DMS 273 (cell line): Measurements from ENCODE around the gene PLCB1.

Experiments used
- DNase-seq: peaks from one replicate; lab custom pipeline; 2025; ENCODE audit not compliant: unreplicated experiment; lab: John Stamatoyannopoulos, UW

The PLCB1 gene

DNA sequence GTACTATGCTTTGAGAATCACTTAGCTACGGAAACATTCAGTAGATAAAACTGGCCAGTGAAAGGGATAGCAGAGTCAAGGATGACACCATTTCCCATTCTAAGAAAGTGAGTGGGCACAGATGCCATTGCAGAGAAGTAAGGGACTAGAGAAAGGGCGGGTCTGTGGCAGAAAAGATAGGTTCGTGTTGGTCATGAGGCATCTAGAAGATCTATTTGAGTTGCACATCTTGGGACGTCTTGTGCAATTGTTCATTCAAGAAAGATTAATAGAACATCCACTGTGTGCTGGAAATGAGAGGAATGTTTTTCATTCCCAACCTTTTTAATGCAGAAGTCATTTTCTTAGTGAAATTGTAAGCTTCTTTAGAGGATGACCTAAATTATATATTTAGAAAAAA lies 161.7 kb downstream of the PLCB1 start:
- DNase-seq = no peak

DNA sequence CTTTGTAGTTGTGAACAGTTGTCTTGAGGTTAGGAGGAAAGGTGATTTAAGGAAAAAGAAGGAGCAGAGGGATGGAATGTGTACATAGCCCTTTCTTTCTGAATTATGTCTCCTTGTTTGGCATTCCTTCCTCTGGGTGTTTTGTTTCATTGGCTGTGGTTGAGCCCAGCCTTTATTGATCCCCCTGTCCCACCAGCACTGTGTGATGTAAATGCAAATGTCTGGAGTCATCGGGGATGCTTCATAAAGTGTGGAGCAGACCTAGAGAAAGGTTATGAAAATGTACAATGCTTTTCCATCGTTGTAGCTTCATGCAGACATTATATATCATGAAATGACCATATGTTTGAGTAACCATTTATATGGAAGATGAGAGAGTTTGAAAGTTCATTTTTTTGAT lies 164.5 kb downstream of the PLCB1 start:
- DNase-seq = no peak

DNA sequence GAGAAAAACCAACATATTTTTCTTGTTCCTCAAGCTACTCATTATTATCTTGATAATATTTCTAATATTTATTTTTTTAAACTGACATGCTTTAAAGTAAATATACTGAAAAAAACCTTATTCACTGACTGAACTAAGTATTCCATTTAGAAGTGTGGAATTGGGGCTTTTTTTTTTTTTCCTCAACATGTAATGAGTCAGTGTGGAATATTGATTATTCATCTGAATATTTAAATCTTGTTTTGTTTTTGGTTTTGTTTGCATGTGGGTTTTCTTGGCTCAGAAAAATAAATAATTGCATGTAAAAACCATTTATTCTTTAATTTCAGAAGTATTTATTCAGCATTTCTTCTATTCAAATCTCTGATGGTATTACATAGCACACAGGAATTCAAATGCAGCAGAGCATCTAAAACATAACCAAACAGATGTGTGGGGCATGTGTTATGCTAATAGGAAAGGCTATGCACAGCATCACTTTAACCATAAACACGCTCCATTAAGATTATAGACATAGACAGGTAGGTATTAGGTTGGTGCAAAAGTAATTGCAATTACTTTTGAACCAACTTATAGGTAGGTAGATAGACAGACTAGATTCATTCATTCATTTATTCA lies 166.5 kb downstream of the PLCB1 start:
- peak; percentile 39 for DNase-seq

DNA sequence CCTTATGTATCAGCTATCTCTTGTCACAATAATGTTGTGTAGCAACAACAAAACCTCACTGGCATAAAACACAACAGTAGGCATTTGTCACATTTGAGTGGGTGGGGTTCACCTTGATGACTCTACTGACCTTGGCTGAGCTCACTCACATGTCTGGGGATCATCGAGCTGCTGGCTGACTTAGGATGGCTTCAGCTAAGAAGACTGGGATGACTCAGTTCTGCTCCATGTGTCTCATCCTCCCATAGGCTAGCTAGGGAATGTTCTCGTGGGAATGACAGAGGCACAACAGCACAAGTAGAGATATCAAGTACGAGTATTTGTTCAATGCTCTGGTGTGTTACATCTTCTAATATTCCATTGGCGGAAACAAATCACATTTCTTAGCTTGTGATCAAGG lies 167.9 kb downstream of the PLCB1 start:
- no peak for DNase-seq

DNA sequence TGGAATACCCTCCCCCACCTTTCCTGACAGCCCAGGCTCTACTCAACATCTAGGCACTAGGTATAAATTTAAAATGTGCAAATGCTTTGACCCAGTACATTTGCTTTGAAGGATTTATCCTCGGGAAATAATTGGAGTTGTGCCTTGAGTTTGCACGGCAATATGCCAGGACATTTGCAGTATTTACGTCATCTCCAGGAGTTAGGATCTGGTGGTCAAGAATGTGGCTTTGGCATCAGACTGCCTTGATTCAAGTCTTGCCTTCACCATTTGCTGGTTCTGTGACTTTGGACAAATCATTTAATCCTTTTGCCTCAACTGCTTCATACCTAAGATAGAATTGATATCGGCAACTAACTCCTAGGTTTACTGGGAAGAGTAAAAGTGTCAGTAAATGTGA lies 169.6 kb downstream of the PLCB1 start:
- peak; percentile 15 for DNase-seq

DNA sequence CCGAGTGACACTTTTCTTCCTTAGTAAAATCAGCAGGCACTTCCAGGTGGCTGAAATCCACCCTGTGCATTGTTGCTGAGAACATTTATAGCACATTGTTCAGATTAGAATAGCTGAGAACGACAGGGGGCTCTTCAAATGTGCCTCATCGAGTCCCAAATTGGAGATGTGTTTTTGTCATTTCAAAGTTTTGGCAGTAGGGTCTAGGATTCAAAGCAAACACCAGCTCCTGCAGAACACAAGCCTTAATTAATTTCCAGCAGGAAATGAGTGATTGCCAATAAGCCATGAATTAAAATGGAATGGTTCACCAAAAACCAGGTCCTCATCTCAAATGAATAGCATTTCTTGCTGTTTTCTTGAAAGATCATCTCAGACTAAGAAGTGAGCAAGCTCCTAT lies 171.6 kb downstream of the PLCB1 start:
- DNase-seq = no peak

DNA sequence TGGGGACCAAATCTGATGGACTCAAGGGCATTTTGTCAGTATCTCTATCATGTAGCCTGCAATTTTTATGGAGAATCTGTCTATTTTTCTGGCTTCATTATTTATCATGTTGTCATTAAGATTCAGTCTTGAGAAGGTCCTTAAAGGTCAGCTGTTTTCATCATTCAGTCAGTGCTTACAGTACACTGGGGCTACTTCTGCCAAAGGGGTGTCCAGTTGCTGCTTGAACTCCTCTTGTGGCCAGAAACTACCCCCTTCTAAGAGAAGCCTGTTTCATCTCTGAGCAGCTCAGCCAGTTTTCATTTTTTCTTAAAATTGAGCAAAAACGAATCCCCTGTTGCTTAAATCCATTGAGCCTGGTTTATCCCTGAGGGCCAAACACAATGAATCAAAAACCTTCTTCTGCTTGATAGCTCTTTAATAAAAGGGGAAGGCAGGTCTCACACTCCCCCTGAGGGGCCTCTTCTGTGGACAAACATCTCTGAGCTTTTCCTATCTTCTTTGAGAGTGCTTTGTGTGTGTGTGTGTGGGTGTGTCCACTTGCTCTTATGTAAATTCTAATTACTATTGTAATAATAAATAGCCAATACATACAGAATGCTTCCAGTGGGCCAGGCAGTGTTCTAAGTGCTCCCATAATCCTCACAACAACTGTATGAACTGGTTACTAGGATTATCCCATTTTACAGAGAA lies 172.2 kb downstream of the PLCB1 start:
- DNase-seq = no peak

DNA sequence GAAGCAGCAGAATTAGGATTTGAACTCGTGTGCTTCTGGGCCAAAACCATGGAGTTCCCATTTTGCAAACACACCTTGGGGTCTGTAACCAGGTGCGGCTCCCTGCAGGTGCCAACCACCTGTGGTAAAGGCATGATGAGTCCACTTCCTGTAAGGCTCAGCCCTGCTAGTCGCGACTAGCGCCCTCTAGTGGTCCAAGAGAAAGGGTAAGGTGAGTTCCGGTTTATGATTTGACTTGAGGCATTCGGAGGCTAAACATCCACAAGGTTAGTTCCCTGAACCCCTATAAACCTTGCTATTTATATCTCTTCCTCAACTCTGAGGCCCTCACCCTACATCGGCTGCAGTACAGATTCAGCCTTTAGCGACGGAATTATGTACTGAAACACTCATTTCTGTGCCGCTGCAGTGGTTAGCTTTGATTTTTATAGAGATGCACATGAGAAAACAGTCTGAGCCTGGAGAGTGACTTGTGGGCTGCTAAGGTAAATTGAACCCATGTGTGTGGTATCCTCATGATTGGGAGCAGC lies 173.4 kb downstream of the PLCB1 start:
- DNase-seq = peak; percentile 85

DNA sequence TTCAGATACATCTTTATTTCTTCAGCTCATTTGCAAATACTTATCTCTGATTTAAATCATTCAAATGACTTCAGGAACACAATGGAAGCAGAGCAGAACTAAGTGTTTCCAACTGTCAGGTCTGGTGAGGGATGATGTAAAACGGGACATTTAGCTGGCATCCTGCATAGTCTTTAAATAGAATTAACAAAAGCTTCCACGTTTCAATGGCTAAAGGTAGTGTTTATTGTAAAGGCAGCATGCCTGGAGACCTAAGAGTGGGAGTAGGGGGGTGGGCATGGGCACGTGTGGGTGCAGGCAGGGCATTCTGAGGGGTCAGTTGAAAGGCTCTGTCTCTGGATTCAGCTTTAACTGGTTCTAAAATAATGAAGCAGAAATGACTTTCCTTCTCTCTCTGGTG lies 174.9 kb downstream of the PLCB1 start:
- DNase-seq = no peak

DNA sequence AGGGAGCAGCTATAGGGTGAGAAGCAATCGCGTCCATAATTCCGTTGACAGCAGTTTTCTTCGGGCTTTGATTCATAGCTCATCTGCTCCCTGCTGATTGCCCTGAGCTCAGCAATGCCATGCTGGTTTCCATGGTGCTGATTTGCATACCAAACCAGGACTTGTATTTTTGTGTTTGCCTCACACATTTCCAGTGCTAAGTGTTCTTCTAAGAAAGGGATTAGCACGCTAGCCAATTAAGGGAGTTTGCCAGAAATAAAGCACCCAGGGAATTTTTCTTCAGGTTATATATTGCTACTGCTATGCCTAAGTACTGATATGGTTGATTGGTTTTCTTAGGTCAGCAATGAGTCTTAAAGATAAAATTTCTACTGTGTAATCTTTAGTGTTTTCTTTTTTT lies 177.6 kb downstream of the PLCB1 start:
- DNase-seq = peak; percentile 68

DNA sequence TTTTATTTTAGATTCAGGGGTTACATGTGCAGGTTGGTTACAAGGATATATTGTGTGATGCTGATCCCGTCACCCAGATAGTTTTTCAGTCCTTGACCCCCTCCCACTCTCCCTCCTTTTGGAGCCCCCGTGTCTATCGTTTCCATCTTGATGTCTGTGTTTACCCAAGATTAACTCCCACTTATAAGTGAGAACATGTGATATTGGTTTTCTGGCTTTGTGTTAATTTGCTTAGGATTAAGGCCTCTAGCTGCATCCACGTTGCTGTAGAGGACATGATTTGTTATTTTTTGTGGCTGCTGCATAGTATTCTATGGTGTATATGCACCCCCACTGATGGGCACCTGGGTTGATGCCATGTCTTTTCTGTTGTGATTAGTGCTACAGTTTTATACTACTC lies 178.6 kb downstream of the PLCB1 start:
- DNase-seq = no peak

DNA sequence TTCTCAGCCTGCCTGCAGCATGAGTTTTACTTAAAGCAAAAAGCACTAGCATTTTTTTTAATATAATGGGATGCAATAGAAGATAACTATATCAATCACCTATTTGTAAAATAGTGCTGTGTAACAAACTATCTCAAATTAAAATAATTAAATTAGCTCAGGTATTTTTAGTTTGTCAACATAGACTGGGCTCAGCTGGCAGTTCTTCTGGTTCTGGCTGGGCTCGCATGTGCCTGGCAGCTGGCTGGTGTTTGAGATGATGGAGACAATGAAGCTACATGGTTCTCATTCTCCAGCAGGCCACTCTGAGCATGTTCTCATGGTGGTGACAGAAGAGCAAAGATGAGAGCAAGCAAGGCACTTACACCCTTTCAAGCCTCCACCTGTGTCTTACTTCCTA lies 181.0 kb downstream of the PLCB1 start:
- no peak for DNase-seq

DNA sequence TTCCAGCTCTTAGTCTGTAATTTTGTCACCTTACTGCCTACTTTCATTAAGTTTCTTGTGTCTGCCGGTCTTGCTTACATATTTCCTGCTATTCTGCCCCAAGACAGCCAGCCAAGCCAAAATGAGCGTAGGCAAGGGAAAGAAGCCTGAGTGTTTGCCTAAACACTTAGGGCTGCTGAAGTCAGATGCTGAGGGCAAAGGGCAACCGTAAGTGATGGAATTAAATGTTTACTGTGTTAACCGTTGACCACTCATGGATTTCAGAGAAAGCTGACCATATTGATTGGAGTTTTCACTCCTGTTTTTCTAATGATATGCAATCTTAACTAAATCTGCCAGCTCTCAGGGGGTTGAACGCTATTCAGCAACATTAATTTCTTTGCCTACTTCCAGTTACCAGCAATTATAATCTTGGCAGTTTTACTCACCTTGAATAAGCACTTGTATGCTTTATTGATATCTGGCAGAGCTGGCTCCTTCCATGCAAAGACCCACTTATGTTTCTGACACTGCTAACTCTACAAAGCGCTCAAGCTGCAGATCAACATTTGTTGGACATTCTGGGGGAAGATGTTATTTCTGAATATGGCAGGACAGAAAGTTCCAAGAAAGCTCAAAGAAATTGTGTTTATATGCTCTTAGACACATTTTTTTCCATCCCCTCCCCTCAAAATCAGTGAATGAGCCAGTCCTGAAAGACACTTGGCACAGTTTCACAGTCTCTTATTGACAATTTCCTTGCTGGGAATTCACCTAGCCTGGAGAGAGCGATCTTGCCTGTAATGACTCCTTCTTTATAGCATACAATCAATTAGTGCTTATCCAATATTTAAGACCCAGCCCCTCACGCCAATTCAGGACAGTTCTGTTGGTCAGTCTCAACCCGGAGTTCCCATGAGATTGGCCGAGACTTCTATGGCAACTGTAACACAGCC lies 183.8 kb downstream of the PLCB1 start:
- DNase-seq = no peak

DNA sequence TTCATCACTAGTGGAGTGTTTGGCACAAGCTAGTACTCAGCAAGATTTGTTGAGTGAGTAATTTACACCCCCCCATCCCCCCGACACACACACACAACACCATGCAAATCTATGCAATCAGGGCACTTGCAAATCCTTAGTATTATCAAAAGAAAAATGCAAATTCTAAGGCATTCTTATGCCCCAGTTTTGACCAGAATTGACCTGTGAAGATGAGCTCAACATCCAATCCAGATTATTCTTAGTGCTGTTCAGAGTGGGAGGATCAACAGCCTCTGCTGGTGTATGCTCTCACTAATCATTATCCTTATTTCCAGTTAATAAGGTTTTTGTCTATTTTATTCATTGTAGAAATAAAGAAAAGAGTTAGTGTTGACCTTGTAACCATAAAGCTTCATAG lies 185.4 kb downstream of the PLCB1 start:
- DNase-seq = no peak

DNA sequence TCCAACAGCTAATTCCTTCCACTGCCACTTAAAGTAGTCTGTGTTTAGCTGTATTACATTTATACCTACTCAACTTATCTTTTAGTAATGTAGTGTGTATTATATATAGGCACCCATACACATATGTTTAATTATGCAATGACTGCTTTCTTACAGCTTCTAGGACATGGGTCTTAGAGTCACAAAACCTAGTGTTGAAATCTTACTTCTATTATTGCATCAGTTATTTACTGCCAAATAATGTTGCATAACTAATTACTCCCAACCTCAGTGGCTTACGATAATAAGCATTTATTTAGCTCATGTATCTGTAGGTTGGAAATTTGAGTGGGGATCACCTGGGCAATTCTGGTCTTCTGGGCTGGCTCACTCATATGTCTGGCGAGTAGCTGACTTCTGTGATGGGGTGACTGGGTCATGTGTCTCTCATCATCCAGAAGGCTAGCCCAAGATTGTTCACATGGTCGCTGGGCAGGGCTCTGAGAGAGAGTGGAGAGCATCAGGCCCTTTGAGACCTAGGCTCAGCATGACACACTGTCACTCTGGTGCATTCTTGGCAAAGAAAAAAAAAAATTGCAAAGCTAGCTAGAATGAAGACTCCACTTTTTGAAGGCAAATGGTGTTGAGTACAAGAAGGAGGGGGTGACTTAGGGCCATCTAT lies 187.0 kb downstream of the PLCB1 start:
- DNase-seq = no peak

DNA sequence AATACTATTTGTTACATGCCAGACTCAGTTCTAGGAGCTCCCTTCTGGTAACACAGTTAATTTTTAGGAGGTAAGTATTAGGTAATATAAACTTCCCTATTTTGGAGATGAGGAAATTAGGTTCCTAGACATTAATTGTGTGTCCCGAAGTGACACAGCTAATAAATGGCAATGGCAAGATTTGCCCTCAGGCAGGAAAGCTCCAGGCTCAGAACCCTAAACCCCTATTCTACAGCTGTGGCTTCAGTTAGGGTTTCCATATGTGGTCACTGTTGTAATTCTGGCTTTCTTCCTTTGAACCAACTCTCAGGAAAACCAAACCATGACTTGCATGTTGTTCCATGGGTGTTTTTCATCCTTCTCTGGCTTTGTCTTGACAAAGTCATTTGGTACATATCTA lies 188.2 kb downstream of the PLCB1 start:
- no peak for DNase-seq

DNA sequence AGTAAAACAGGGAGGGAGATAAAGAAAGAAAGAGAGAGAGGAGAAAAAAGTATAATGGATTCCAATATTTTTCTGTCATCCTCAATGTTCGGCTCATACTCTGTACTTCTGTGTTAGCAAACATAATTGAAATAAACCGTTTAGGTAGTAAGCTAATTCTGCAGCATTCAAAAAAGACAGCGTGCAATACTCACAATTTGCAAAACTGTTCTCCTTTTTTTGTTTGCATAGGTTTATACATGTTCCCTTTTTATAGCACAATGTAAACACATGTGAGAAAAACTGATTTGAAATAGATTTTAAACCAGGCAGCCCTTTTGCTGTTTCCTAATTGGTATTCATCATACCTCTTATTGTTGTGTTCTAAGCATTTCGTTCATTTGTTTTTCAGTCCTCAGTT lies 188.9 kb downstream of the PLCB1 start:
- no peak for DNase-seq

DNA sequence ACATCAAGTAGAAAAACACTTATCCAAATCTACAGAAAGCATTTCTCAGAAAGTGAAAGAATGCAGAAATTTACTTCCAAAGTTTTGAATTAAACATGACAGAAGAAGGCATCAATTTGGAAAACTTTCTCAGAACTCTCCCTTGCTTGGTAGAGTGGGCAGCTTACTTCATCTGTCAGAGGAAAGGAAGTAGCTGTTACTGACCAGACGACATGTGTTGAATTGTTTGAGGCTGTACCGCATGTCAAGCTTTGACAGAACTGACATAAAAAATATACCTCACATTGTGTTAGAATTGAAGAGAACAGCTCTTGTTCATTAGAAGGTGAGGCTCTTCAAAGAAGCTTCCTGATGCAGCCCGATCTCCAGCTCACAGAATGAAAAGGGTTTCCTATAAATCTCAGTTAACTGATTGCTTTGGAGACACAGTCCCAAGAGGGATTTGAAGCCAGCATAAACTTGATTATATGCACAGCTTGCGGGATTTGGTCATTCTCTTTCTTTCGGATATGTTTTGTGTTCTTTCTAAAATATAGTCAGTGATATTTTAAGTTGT lies 190.7 kb downstream of the PLCB1 start:
- DNase-seq = no peak

DNA sequence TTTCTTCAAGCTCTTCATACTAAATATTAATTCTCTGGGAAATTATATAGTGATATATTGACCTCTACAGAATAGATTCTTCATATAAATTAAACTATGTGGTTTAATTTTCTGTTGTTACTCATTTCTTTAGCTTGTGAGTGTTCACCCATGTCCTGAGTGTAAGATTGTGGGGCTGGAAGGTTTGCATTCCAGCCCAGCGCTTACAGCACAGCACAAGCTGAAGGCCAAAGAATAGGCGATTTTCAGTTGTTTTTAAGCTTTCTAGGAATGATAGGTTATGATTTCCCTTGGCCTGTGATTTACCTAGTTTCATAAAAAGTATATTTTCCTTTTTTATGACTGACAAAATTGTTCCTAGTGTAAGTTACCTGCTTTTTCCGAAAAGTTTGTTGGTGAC lies 194.1 kb downstream of the PLCB1 start:
- DNase-seq = no peak

DNA sequence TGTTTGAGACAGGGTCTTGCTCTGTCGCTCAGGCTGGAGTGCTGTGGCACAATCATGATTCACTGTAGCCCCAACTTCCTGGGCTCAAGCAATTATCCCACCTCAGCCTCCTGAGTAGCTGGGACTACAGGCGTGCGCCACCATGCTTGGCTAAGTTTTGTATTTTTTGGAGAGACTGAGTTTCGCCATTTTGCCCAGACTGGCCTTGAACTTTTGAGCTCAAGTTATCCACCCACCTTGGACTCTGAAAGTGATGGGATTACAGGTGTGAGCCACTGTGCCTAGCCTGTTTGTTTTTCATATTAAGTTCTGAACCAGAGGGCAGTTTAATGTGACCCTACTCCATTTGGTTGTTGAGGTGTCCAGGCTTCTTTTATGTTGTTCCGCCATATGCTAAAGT lies 194.8 kb downstream of the PLCB1 start:
- no peak for DNase-seq

DNA sequence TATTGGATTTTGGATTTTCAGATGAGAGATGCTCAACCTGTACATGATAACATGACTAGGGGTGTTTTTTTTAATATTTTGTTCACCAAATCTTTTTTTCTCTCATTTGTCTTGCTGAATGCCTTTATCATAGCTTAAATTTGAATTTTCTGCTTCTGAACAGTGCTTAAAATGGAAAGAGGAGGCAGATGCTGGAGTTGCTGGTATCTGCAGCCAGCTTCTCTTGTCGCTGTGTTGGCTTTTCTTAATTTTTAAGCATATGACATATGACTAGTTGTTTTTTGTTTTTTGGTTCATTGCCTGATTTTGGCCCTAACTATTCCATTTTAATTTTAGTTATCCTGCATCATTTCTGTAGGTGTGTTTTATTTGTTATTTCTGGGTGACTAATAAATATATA lies 196.1 kb downstream of the PLCB1 start:
- DNase-seq = no peak
